Measurements from ENCODE around the gene GSTP1.
"Not testable (repeated sequence)": the region's sequence is repeated elsewhere in the genome, so short reads cannot be mapped to it uniquely, and the experiment has no call there.

GSTP1 gene

GRCh38 chr11:67614730-67615714, 31.4 kb downstream of the GSTP1 start:
- peak; percentile 17 for DNase-seq (ENCODE audit: low spot score)

GRCh38 chr11:67615728-67616430, 32.3 kb downstream of the GSTP1 start:
- DNase-seq (ENCODE audit: low spot score), result no peak

DNA sequence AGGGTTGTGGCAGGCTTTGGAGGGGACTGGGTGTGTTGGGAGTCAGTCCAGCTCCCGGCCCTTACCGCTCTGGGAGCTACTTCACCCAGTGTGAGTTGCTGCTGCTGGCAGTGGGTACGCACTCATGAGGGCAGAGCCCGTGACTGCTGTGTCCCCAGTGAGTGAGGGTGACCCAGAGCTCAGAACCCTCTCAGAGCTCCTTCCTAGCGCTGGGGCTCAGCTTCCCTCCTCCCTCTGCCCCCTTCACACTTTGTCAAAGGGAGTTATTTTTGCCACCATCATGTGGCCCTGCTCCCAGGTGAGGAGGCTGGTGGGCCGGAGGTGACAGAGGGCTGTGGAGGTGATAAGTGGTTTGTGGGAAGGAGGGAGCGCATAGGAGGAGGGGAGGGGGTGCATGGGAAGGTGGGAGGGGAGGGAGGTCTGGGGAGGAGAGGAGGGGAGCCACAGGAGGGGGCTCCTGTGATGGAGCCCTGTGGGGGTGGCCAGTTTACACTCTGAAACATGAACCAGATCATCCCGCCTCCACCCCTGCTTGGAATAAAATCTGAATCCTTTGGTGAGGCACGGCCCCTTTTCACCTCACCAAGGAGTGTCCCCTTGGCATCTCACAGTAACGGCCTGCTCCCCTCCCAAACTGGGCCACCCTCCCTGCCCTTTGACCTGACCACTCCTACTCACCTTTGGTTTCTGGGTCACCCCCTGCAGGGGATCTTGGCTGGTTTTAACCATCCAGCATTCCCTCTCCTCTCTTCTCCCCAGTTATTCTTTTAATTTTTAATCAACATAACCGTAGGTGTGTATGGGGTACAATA, 33.0 kb downstream of the GSTP1 start:
- DNase-seq (ENCODE audit: low spot score), result no peak

- no peak for DNase-seq (ENCODE audit: low spot score)
Measured at GRCh38 chr11:67617243-67617953, 33.8 kb downstream of the GSTP1 start.

- not testable (repeated sequence) for DNase-seq (ENCODE audit: low spot score)
Measured at GRCh38 chr11:67618901-67619659, 35.5 kb downstream of the GSTP1 start.

GRCh38 chr11:67619683-67620618, 36.3 kb downstream of the GSTP1 start:
- not testable (repeated sequence) for DNase-seq (ENCODE audit: low spot score)

- DNase-seq (ENCODE audit: low spot score), result not testable (repeated sequence)
Measured at GRCh38 chr11:67620621-67621020, 37.0 kb downstream of the GSTP1 start.

DNA sequence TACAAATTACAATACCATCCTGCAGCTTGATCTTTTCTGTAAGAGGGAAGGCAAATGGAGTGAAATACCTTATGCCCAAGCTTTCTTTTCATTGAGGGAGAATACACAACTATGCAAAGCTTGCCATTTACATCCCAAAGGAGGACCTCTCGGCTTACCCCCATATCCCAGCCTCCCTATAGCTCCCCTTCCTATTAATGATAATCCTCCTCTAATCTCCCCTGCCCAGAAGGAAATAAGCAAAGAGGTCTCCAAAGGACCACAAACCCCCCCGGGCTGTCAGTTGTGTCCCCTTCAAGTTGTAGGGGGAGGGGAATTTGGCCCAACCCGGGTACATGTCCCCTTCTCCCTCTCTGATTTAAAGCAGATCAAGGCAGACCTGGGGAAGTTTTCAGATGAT, 38.3 kb downstream of the GSTP1 start:
- not testable (repeated sequence) for DNase-seq (ENCODE audit: low spot score)

DNA sequence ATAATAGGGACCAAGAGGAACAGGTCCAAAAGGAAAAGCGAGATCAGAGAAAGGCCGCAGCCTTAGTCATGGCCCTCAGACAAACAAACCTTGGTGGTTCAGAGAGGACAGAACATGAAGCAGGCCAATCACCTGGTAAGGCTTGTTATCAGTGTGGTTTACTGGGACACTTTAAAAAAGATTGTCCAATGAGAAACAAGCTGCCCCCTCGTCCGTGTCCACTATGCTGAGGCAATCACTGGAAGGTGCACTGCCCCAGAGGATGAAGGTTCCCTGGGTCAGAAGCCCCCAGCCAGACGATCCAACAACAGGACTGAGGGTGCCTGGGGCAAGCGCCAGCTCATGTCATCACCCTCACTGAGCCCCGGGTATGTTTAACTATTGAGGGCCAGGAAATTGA, 39.3 kb downstream of the GSTP1 start:
- DNase-seq (ENCODE audit: low spot score), result not testable (repeated sequence)

GRCh38 chr11:67623795-67624194, 40.2 kb downstream of the GSTP1 start:
- DNase-seq (ENCODE audit: low spot score), result not testable (repeated sequence)

DNA sequence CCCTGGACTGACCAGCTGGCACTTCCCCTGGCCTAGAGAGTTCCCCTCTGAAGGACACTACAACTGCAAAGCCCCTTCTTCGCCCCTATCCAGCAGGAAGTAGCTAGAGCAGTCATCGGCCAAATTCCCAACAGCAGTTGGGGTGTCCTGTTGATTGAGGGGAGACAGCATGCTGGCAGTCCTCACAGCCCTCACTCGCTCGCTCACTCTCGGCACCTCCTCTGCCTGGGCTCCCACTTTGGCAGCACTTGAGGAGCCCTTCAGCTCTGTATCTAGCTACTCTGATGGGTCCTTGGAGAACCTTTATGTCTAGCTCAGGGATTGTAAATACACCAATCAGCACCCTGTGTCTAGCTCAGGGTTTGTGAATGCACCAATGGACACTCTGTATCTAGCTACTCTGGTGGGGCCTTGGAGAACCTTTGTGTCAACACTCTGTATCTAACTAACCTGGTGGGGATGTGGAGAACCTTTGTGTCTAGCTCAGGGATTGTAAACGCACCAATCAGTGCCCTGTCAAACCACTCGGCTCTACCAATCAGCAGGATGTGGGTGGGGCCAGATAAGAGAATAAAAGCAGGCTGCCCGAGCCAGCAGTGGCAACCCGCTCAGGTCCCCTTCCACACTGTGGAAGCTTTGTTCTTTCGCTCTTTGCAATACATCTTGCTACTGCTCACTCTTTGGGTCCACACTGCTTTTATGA, 42.7 kb downstream of the GSTP1 start:
- DNase-seq (ENCODE audit: low spot score), result not testable (repeated sequence)

DNA sequence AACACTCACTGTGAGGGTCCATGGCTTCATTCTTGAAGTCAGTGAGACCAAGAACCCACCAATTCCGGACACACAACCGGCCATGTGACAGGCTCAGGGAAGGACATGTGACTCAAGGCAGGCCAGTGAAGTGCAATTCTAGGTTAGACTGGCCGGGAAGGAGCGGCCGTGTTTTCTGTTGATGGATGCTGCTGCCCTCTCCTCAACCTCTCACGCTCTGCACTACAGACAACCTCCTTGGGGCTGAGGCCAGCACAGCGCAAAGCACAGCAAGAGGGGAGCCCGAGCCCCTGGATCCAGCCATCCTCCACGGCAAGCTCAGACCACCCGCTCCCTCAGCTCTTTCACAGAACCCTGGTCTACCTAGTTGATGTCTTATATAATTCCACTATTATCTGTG, 43.4 kb downstream of the GSTP1 start:
- no peak for DNase-seq (ENCODE audit: low spot score)

GRCh38 chr11:67627441-67627811, 43.8 kb downstream of the GSTP1 start:
- no peak for DNase-seq (ENCODE audit: low spot score)

DNA sequence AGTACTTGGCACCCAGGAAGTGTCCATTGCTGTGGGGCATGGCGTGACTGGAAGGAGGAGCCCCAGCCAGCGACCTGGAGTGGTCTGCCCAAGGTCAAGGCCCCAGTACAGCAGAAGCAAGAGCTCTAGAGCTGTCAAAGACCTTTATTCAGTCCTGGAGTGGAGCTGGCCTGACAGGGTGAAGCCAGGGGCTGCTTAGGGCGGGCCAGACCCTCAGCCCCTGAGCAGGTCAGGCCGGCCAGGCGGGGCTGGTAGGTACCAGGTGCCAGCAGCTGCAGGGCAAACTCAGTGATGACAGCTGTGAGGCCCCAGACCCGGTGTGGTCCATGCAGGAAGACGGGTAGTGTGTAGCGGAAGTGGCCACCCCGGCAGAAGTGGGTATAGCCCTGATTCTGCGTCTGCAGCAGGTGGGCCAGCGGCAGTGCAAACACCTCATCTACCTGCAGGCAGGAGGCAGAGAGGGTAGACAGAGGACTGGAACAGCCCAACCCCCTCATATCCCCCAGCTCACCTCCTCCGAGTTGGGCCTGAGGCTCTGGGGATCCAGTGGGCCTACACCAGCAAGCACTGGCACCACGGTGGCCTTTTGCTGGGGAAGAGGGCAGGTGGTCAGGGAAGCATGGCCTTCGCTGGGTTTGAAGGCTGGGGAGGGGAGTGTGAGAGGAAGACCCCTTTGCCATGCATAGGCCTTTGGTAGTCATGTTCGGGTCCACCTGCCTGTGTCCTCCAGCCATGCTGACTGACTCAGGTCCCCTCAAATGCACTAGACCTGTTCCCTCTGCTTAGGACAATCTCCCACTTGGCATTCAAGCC, 44.4 kb downstream of the GSTP1 start:
- no peak for DNase-seq (ENCODE audit: low spot score)

GRCh38 chr11:67628710-67629385, 45.2 kb downstream of the GSTP1 start:
- DNase-seq (ENCODE audit: low spot score), result no peak

GRCh38 chr11:67629386-67630227, 46.0 kb downstream of the GSTP1 start, which contains the start of gene NUDT8:
TSS of gene NUDT8 (minus strand) at chr11:67629937. CDS start at chr11:67629911, 26 bp downstream.
- peak; percentile 71 for DNase-seq (ENCODE audit: low spot score)

Data from kidney capillary endothelial cell (primary cell).